HG02870 (cell line): ENCODE results near the gene PDGFD.
"Not testable (repeated sequence)": the region's sequence is repeated elsewhere in the genome, so short reads cannot be mapped to it uniquely, and the experiment has no call there.

Experiments used
- ATAC-seq: cut with Tn5 transposase; IDR thresholded peaks from one replicate; pipeline ENCODE4 v1.9.1; 2021; ENCODE audit warnings: mild to moderate bottlenecking, moderate library complexity; ENCODE audit not compliant: unreplicated experiment

Gene PDGFD

DNA sequence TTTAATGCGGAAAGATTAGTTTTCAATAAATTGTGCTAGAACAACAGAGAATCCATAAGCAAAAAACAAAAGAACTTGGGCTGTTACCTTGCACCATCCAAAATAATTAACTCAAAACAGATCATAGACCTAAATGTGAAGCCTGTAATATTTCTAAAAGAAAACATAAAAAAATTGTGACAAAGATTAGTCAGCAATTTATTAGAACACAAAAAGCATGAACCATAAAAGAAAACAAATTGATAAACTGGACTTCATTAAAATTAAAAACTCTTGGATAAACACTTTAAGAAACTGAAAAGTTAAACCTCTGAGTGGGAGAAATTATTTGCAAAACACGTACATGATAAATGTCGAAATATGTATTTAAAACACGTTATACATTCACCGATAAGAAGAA, 106.0 kb downstream of the PDGFD start:
- ATAC-seq, result no peak

DNA sequence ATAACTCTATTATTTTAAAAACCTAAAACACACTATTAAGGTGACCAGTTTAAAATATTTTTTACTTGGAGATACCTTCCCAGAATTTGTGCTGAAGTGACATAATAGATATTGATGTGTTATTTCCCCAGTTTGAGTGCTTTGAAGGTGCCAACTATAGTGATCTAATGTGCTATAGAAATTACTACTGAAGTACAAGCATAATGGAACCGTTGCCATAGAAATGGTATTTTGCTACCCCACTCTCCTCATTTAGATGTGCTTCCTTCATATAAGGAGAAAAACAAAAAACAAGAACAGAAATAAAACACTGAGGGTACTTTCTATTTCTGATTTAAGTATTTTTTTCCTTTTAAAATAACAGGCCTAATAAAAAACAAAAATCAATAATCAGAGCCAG, 108.4 kb downstream of the PDGFD start:
- ATAC-seq, result no peak

DNA sequence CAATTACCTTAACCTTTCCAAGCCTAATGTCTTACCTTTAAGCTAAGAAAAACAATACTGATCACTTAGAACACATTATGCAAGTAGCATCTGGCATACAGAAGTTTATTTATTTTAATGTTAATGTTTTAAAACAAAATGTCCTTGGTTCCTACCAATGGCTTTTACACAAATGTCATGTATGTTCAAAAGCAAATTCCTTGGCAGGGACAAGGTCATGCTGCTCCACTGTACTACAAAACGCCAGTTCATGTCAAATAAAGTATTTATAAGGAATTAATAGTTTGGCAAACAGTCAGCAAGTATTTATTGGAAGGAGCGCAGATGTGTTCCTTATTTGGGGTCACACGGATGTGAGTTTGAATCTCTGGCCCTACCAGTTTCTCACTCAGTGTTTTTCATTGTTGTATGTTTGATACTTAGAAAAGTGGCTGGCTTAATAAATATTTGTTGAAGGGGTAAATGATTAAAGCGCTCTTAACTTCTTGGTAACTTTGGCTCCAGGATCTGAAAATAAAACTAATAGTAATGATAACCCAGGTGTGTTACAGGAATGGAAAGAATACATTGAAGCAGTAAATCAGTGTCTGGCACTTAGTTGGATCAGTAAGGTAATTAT, 108.9 kb downstream of the PDGFD start:
- no peak for ATAC-seq

GRCh38 chr11:104053743-104054478, 110.0 kb downstream of the PDGFD start:
- ATAC-seq, result no peak

DNA sequence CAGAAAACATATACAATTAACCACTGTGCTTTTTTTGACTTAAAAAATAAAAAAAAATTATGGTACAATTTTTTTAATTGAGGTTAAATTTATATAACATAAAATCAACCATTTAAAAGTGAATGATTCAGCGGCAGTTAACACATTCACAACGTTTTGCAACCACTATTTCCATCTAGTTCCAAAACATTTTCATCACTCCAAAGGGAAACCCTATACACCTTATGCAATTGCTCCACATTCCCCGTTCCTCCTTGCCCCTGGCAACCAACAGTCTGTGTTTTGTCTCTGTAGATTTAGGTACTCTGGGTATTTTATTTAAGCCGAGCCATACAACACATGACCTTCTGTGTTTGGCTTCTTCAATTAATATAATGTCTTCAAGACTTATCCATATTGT, 112.2 kb downstream of the PDGFD start:
- ATAC-seq, result no peak

GRCh38 chr11:104049116-104049515, 114.8 kb downstream of the PDGFD start:
- ATAC-seq, result no peak

DNA sequence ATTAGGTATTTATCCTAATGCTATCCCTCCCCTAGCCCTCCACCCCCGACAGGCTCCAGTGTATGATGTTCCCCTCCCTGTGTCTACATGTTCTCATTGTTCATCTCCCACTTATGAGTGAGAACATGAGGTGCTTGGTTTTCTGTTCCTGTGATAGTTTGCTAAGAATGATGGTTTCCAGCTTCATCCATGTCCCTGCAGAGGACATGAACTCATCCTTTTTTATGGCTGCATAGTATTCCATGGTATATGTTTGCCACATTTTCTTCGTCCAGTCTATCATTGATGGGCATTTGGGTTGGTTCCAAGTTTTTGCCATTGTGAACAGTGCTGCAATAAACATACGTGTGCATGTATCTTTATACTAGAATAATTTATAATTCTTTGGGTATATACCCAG, 117.1 kb downstream of the PDGFD start:
- not testable (repeated sequence) for ATAC-seq

DNA sequence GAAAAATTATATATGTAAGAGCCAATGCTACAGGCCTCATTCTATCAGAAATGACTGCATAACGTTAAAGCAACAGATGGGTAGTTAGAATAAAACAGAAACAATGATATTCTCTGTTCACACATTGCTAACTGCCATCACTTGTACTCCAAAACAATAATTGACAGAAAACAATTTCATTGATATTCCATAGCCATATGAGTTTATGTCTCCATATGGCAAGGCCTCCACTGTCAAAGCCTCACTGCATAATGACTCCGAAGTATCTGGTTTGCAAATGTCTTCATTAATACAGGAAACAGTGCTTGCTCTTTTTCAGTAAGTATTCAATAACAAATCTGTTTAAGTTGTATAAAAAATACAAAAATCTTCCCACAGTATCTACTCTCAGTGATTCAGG, 117.6 kb downstream of the PDGFD start:
- ATAC-seq, result no peak

GRCh38 chr11:104043678-104044239, 120.2 kb downstream of the PDGFD start:
- ATAC-seq, result no peak

DNA sequence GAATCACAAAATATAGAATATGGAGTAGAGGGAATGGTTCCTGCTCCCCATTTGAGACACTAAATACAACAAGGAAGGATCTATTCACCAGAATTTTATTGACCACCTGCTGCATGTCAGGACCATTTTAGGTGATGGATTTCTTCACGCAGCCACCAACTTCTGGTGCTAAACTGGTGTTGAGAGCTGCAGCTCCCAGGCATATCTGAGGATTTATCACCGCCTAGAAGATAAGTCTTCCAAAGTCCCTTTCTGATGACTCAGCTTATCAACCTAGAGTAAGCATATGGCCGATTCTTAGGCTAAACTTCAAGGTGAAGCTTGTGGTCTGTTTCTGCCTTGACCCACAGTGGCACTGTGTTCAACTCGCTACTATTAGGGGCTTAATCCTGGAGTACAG, 120.8 kb downstream of the PDGFD start:
- no peak for ATAC-seq

GRCh38 chr11:104041792-104042191, 122.2 kb downstream of the PDGFD start:
- ATAC-seq, result no peak

- ATAC-seq, result no peak
Measured at GRCh38 chr11:104036995-104037394, 127.0 kb downstream of the PDGFD start.

DNA sequence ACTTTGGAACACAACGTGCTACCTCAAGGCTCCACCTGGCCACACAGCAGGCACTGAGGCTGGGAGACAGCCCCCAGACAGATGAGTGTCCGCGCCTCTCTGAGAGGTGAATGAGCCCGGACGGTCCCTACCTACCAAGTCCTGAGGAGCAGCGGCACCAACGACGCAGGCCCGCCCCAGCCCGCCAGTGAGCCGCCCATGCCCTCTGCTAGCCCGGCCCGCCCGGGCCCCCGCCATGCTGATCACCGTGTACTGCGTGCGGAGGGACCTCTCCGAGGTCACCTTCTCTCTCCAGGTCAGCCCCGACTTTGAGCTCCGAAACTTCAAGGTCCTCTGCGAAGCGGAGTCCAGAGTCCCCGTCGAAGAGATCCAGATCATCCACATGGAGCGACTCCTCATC, 127.4 kb downstream of the PDGFD start, which contains the start of gene DDI1:
Gene DDI1 (plus strand): TSS at position 53 of the 400 bp plus-strand sequence. CDS start 183 bp downstream, at position 236.
- ATAC-seq, result no peak

- no peak for ATAC-seq
Measured at GRCh38 chr11:104033561-104033960, 130.4 kb downstream of the PDGFD start.

DNA sequence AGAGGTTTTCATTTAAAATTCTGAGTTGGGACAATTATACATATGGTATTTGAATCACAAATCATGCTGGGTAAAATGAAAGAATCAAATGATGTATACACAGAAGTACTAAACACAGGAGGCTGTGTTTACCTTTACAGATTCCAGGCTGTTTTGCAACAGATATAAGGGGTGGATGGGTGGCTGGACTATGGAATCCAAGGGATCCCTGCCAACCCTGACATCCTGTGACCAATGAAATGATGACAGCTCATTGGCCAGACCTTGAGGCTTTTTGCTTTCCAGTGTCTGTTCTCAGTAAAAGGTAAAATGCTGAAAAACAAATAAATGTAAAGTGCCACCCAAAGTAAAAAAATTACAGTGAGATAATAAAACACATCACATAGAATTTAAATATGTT, 130.8 kb downstream of the PDGFD start:
- ATAC-seq, result no peak

DNA sequence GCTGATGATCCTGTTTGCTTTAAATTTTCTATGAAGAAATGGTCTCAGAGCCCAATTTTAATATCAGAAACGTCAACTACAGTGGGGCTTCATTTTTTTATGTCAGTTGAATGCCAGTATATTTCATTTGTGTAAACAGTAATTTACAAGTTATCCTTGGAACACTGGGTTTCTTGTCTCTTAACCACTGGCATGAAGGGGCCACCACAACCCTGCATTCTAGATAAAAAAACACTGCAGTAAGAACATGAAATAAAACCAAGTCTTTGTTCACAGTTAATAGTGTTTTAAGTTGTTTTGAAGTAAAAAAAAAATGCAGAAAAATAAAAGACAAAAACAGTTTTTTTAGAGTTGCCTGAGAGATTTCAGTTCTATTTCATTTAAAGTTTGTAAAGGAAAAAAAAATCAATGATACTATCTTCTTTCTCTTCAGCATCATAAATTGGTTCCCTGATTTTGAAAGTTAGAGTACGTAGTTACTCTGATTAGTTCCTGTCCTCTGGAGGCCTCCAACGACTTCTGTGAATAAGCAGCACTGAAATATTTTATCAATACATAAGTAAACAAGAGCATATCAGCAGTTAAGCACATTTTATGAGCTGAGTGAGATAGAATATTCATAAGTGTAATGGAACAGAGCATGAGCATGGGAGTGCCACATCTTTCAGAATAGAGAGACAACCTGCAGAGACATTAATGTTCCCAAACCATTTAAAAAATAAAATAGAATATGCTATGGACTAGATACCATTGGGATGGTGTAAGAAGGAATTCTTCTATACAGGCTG, 135.3 kb downstream of the PDGFD start:
- ATAC-seq, result no peak

GRCh38 chr11:104024572-104024971, 139.4 kb downstream of the PDGFD start:
- no peak for ATAC-seq

- peak; percentile 93 for ATAC-seq
Measured at GRCh38 chr11:104015649-104016415, 148.1 kb downstream of the PDGFD start.

DNA sequence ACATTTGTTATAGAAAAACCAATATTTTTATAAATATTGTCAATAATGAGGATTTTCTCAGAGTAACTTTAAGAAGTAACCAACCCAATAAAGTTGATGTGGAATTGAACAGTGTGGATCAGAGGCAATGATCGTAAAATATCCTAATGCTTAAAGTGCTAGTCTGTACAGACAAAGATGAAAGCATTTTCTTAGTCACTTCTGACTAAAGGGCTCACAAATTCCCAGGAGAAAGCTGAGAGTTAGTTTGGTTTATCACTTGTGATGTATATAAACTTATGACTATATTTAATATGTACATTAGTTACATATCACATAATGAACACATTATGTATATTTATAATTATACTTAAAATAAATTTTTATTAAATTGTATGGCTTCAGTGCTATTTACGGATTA, 152.9 kb downstream of the PDGFD start:
- ATAC-seq, result no peak

DNA sequence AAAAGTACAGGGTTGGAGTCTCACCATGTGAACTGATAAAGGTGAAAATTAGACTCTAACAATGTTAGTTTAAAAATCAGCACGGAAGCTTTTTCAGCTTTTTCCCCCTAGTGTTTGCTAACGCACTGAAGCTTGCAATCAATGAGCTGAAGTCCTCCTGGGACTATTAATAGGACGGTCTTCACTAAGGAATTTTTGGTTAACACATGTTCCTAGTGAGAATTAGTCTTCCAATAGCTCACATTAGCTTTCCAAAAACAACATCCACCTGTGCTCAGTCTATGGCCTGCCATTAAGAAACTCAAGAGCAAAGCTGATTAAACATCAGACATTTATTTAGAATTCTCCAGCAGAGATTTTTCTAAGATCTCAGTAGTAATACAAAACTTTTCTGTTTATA, 154.2 kb downstream of the PDGFD start:
- no peak for ATAC-seq
